Body of pancreas (tissue), 4 donors: ENCODE results near the gene GALNT9.
"Not testable (repeated sequence)": the region's sequence is repeated elsewhere in the genome, so short reads cannot be mapped to it uniquely, and the experiment has no call there.

Experiments used
- CTCF ChIP-seq, 7 experiments: fragments of 450-650 bp in 4 of 7; fragments of 200-600 bp in 3 of 7; sonication (generic) in 3 of 7; IDR thresholded peaks; one replicate each; pipeline ENCODE4 v1.5.1; 2016 to 2019; ENCODE audit warnings: antibody characterized with exemption in 7 of 7
- POLR2A ChIP-seq, 3 donors: fragments of 450-650 bp; IDR thresholded peaks; one replicate each; pipeline ENCODE4 v1.6.1; 2016; ENCODE audit warnings: antibody characterized with exemption in 3 of 3, mild to moderate bottlenecking in 2 of 3

- not testable (repeated sequence) for TF ChIP-seq CTCF, POLR2A (IDR thresholded peaks at IDR 0.05)
Observed at GRCh38 chr12:132379057-132379456, 49.7 kb upstream of the GALNT9 start.
